HG02981 (cell line): Measurements from ENCODE around the gene CRELD1.
A peak's percentile ranks its signal among the peaks of the same experiment; 100 is the strongest.
"Not testable (repeated sequence)": the region's sequence is repeated elsewhere in the genome, so short reads cannot be mapped to it uniquely, and the experiment has no call there.

Source experiments
- ATAC-seq: cut with Tn5 transposase; IDR thresholded peaks from one replicate; pipeline ENCODE4 v1.9.1; 2021; ENCODE audit warnings: mild to moderate bottlenecking, moderate library complexity; ENCODE audit not compliant: unreplicated experiment

The CRELD1 gene, protein sequence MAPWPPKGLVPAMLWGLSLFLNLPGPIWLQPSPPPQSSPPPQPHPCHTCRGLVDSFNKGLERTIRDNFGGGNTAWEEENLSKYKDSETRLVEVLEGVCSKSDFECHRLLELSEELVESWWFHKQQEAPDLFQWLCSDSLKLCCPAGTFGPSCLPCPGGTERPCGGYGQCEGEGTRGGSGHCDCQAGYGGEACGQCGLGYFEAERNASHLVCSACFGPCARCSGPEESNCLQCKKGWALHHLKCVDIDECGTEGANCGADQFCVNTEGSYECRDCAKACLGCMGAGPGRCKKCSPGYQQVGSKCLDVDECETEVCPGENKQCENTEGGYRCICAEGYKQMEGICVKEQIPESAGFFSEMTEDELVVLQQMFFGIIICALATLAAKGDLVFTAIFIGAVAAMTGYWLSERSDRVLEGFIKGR

DNA sequence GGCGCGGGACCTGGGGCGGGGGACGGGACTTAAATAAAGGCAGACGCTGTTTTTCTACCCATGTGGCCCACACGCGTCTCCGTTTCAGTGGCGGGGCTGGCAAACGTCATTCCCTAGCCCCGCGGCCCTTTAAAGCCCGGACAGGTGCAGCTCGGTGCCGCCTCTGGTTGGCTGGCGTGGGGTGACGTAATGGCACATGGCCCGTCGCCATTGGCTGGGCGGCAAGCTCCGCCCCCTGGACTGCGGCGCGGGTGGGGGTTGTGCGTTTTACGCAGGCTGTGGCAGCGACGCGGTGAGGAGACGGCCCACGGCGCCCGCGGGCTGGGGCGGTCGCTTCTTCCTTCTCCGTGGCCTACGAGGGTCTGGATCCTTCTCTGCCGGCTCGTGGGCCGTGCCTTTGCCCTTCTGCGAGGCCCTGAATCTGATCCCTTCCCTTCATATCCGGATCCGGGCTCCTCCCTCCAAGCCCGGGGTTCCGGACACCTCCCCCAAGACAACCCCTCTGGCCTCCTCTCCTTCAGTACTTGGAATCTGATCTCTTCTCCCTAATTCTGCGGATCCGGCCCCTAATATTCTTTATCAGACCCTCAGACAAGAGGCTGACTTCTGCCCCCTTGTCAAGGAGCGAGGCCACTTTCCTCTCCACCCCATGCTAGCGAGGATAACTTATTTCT lies at the start of gene CRELD1:
Gene CRELD1, plus strand, starts transcription at position 274 of the 674 bp plus-strand sequence. CDS start 605 bp downstream, outside the sequence.
- peak; percentile 80 for ATAC-seq

DNA sequence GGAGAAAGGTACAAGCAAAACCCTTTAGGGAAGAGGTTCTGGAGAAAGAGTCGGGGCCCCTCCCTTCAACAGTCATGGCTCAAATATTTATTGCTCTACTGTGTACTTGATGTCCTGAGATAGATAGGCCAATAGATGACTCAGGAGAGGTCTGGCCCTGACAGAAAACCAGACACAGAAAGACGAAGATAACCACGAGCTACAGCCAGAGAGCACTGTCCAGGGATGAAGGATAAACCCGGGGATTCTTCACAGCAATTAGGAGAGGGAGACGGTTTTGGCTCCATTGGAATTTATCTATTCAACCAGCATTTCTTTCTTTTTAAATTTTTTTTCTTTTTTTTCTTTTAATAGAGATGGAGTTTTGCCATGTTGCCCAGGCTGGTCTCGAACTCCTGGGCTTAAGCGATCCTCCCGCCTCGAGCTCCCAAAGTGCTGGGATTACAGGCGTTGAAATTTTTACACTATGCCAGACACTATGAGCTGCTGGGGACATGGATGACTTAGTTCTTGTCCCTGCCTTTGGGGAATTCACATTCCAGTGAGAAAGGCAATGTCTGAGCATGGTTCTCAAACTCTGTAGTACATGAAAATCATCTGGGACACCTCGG lies 49.0 kb upstream of the CRELD1 start:
- ATAC-seq, result no peak

DNA sequence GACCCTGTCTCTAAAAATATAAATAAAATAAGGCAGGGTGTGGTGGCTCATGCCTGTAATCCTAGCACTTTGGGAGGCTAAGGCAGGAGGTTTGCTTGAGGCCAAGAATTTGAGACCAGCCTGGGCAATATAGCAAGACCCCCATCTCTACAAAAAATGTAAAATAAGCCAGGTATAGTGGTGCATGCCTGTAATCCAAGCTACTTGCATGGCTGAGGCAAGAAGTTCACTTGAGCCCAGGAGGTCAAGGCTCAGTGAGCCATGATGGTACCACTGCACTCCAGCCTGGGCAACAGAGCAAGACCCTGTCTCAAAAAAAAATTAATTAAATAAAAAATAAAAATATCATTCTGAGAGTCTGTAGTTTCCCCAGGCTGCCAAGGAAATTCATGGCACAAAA lies 47.3 kb upstream of the CRELD1 start:
- ATAC-seq, result no peak

DNA sequence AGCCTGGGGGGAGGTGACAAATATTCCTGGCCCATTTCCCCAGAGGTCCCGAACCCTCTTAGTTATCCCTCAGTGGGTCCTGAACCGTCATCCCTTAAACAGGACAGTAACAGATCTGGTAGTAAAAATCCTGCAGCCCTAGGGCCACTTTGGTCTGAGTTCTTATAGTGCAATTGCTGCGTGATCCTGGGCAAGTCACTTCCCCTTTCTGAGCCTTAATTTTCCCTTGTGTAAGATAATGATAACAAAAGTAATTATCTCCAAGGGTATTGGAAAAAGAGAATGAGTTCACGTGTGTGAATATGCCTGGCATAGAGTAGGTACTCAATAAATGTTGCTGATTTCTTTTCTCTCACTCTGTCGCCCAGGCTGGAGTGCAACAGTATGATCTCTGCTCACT lies 46.2 kb upstream of the CRELD1 start:
- no peak for ATAC-seq

DNA sequence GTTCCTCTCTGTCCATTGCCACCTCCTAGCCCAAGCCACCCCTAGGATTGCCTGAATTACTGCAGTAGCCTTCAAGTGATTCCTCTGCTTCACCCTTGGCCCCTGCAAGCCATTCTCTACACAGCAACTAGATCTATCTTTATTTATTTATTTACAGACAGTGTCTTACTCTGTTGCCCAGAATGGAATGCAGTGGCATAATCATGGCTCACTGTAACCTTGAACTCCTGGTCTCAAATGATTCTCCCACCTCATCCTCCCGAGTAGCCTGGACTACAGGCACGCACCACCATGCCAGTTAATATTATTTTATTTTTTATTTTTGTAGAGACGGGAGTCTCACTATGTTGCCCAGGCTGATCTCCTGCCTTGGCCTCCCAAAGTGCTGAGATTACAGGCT lies 45.1 kb upstream of the CRELD1 start:
- no peak for ATAC-seq

DNA sequence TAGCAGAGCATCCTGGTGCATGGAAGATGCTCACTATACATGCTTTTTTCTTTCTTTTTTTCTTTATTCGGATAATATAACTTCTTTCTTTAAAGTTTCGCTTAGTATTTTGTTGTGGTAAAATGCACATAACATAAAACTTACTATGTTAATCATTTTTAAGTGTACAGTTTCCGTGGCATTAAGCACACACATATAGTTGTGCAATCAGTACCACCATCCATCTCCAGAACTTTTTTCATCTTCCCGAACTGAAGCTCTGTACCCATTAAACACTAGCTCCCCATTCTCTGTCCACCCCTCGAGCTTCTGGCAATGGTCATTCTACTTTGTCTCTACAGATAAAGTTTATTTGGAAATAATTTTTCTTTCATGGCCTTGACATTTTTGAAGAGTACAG lies 44.2 kb upstream of the CRELD1 start:
- no peak for ATAC-seq

DNA sequence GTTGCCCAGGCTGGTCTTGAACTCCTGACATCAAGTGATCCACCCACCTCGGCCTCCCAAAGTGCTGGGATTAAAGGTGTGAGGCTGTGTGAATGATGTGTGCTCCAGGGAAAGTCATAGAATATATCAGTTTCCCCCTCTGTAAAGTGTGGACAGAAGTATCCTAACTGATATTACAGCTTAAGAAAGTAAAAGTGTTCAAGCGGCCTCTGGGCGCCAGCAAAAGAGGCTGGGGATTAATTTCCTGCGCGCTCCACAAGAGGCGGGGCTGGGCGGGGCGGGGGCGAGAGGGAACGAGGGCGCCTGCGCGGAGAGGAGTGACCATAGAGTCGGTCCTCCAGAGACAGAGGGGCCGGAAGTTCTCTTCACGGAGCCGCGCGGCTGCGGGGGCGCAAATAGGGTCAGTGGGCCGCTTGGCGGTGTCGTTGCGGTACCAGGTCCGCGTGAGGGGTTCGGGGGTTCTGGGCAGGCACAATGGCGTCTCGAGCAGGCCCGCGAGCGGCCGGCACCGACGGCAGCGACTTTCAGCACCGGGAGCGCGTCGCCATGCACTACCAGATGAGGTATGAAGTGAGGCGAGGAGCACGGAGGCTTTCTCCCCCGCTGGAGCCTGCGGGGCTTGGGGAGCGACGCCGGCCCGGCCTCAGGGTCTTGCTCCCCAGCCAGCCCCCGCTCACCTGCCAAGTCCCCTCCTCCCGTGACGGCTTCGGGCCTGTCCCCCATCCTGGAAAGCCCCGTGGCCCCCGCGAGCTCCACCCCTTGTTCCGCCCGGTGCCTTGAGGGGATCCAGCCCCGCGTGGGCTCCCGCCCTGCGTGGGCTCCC lies 43.2 kb upstream of the CRELD1 start, which contains the start of gene JAGN1:
Gene JAGN1, plus strand, starts transcription at position 362 of the 823 bp plus-strand sequence. Its CDS starts 113 bp downstream, at position 475.
- ATAC-seq, result peak; percentile 75

DNA sequence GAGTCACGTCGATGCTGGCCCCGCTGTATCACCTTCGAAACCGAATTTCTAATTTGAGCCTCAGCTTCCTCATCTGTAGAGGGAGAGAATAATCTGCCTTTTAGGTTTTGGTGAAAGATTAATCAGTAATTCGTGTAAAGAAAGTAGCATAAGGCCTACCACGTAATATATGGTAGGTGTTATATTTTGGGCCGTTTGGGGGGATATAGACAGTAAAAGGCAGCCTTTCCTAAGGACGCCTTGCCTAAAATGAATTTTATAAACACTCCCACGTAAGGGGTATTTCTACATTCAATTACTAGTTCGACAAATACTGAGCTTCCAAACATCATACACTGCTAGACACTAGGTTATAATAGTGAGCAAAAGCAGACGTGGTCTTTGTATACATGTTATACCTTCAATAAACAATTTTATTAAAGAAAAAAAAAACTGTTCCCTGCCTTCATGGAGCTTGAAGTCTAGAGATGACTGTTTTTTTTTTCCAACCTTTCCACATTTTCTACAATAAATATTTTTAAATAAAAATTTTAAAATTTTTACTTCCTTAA lies 42.5 kb upstream of the CRELD1 start:
- no peak for ATAC-seq

DNA sequence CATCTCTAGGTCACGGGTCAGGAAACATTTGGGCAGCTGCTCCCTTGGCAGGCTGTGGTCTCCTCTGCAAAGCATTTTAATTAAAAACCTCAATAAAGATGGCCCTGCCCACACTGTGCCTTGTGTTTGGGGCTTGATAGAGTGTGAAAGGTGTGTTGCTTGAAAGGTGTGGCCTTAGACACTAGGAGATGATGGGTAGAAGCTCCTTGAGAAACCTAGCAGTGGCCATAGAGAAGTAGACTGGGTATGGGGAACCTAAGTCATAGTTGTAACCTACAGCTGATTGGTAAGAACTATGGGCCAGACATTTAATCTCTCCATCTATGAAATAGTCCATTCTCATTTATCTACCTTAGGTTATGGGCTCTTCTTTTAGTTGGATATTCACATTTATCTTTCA lies 39.9 kb upstream of the CRELD1 start:
- ATAC-seq, result no peak

DNA sequence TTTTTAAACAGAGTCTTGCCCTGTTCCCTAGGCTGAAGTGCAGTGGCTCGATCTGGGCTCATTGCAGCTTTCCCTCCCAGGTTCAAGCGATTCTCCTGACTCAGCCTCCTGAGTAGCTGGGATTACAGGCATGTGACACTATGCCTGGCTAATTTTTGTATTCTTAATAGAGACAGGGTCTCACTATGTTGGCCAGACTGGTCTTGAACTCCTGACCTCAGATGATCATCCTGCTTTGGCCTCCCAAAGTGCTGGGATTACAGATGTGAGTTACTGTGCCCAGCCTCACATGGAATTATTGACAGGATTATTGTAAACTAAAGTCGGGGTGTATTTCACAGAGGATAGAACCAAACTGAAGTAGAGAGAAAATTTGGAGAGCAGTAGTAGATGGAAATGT lies 37.9 kb upstream of the CRELD1 start:
- ATAC-seq, result not testable (repeated sequence)

DNA sequence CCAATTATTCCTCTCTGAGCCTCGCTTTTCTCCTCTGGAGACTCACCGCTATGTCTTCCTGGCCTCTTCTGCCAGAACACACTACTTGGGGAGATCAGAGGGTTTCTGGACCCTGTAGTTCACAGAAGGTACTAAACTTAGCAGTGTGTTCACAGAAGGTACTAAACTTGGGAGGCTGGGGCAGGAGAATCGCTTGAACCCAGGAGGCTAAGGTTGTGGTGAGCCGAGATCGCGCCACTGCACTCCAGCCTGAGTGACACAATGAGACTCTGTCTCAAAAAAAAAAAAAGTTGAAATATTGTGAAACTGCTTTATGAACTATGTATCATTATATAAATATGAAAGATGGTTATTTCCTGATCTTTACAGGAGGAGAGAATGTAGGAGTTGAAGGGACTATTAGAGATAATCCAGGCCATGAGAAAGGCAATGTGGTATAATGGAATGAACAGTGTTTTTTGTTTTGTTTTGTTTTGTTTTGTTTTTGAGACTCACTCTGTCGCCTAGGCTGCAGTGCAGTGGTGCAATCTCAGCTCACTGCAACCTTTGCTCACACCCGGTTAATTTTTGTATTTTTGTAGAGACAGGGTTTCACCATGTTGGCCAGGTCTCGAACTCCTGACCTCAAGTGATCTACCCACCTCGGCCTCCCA lies 36.8 kb upstream of the CRELD1 start:
- not testable (repeated sequence) for ATAC-seq

DNA sequence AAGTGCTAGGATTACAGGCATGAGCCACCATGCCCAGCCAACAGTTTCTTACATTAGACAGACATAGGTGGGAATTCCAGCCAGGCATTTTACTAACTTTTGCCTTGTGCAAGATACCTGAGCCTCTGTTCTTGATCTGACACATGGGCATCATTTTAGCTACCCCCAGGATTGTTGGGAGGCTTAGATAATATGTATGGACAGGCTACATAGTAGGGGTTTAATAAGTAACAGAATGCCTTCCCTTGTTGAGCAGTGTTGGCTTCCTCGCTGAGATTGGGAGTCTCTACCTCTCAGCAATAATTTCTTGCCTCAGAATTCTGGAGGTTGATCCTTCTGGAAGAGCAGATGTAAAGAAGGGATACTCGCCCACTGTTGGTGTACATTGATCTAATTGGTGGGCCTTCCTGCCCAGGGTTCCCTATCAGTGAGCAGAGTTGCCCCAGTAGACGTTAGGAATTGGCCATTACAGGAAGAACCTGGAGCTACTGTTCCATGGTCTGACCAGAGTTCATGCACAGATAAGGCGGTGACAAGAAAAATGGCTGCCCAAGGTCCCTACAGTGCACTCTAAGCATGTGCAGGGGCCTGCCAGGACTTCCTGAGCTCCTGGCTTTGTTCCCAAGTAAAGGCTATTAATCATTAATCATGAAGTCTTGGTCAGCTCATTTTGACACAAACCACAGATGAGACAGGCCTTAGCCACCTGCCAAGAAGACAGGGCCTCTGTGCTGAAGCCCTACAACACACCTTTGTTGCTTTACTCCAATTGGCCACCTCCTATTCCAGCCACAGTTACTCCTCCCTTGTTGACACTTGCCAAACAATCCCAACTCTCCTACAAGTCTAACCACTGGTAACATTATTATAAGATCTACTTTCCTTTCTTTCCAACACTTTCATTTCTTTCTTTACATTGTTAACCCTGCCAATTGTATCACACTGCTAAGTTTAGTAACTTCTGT lies 35.9 kb upstream of the CRELD1 start:
- ATAC-seq, result no peak

DNA sequence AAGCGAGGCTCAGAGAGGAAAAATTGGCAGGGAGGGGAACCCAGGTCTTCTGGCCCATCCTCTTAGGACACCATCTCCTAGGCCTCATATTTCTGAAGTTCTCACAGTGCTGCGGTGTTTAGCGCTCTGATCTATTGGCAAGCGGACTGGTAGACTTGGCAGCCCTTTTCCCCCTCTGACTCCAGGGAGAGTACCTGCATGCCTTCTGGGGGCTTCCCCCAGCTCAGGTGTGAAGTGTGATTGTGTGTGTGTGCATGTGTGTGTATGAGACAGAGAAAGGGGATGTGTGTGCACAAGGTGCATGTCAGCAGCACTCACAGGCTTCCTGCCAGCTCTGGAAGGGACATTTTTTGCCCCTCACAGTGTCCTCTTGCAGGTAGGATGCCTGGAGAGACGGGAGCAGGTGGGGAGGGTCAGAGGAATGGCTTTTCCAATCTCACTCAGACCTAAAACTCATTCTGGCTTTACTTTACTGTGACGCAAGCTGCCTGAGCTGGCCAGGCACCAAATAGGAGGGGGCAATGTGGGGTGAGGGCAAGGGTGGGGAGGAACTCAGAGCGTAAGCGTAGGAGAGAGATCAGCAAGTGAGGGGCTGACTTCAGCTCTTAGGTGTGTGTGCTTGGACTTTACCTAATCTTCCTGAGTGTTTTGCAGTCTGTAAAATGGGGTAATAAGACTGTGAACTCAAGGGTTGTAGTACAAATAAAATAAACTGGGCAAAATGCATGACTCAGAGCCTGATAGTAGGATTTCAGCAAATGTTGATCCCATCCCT lies 35.0 kb upstream of the CRELD1 start:
- ATAC-seq, result no peak

DNA sequence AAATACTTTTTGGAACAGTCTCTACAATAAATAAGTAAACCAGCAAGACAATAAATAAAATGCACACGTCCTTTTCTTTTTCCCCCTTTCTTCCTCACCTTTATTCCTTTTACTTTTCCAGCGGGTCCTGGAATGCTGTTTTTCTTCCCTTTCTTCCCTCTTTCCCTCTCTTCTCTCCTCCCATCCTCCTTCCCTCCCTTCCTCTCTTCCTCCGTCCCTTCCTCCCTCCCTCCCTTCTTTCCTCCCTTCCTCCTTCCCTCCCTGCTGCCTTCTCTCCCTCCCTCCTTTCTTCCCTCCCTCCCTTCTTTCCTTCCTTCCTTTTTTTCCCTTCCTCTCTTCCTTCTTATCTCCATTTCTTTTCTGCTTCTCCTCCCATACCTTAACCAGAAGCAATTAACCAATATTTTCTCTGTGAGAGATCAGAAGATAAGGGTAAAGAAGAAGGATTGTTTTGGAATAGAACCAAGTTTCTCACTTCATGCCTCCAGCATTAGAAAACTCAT lies 34.3 kb upstream of the CRELD1 start:
- no peak for ATAC-seq

DNA sequence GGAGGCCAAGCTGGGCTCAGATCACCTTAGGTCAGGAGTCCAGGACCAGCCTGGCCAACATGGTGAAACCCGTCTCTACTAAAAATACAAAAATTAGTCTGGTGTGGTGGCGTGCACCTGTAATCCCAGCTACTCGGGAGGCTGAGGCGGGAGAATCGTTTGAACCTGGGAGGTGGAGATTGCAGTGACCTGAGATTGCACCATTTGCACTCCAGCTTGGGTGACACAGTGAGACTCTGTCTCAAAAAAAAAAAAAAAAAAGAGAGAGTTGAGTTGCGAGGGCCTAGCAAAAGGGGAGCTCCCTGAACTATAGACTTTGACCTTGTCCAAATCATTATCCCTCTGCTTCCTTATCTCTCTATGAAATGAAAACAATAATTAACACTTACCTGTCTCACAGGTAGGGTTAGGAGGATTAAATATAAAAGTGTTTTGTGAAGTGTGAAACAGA lies 32.6 kb upstream of the CRELD1 start:
- not testable (repeated sequence) for ATAC-seq

DNA sequence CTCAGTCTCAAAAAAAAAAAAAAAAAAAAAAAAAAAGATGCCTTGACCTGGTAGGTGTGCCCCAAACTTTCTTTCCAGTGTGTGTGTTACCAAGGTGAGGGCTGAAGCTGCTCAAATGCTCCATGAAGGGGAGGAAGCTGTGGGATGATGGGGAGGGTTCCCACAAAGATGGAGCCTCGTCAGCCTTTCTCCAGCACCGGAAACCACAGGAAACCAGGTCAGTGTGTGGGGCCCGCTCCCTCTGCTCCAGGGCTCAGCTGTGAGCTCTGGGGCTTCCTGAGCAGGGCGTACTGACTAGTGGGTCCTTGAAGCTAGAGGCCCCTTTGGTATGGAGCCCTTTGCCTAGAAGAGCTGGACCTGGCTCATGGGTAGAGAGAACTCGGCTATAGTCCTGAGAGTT lies 31.7 kb upstream of the CRELD1 start:
- ATAC-seq, result no peak

DNA sequence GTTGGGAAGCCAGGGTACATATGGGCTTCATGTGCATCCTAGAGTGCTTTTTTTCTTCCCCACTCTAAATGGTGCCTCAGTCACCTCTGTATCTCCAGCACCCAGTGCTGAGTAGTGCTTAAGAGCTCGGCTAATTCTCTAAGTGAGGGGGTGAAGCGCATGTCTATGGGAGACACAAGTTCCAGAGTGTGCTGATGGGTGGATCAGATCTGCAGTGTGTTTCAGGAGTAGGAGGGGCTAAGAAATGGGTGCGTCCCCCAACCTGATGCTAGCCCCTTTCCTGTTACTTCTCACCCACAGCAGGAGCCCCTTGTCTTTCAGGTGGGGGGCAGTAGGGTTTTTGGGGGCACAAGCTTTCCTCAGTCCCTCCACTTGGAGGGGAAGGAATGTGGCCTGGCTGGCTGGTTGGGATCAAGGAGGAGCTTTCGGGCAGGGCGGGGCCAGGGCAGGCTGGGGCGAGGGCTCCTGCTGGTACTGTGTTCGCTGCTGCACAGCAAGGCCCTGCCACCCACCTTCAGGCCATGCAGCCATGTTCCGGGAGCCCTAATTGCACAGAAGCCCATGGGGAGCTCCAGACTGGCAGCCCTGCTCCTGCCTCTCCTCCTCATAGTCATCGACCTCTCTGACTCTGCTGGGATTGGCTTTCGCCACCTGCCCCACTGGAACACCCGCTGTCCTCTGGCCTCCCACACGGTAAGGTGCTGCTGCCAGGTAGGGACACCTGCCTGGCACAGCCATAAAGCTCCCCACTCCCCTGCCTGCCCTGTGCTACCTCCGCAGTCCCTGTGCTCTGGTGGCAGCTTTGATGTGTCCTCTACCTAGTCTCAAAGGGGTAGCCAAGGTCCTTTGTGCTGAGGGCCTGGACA lies 31.0 kb upstream of the CRELD1 start, which contains the start of gene IL17RE:
Gene IL17RE, plus strand, starts transcription at position 477 of the 866 bp plus-strand sequence. Its CDS starts 85 bp downstream, at position 562.
- no peak for ATAC-seq
